HFF-Myc (cell line): ENCODE data around the gene KRT36.

Experiments used
- DNase-seq: peaks from one replicate; pipeline ENCODE4 v3.0.0-alpha.2; 2011; ENCODE audit warnings: low read depth; ENCODE audit errors: extremely low read depth
- H3K4me3 ChIP-seq: replicated peaks from 2 replicates; pipeline ENCODE4 v1.5.1; 2011; ENCODE audit warnings: low read depth, mild to moderate bottlenecking, control low read depth, low read length
- CTCF ChIP-seq: IDR thresholded peaks from 2 replicates; pipeline ENCODE4 v1.5.1; 2012; ENCODE audit warnings: mild to moderate bottlenecking, low read depth, low read length, control low read depth; ENCODE audit errors: missing control alignments

KRT36 gene

GRCh38 chr17:41522301-41523224 is 32.9 kb upstream of the KRT36 start:
- H3K4me3 ChIP-seq: no peak overlapping the region
- no peak for TF ChIP-seq CTCF
- DNase-seq: no peak

- no peak for DNase-seq
- no peak overlapping the region for H3K4me3 ChIP-seq
- no peak for TF ChIP-seq CTCF
Observed at GRCh38 chr17:41521574-41522261, 32.0 kb upstream of the KRT36 start.

GRCh38 chr17:41520821-41521521 is 31.3 kb upstream of the KRT36 start:
- TF ChIP-seq CTCF: no peak
- no peak overlapping the region for H3K4me3 ChIP-seq
- DNase-seq: no peak

- no peak overlapping the region for H3K4me3 ChIP-seq
- TF ChIP-seq CTCF: no peak
- DNase-seq: no peak
Observed at GRCh38 chr17:41519501-41520224, 30.0 kb upstream of the KRT36 start.

- TF ChIP-seq CTCF: no peak
- H3K4me3 ChIP-seq: no peak within 1 kb of the TSS
- no peak for DNase-seq
Observed at GRCh38 chr17:41518789-41519449, 29.2 kb upstream of the KRT36 start, which contains the start of gene KRT15. Gene KRT15, minus strand, starts transcription at chr17:41518890. Its CDS starts 63 bp downstream, at chr17:41518827.

- DNase-seq: no peak
- no peak overlapping the region for H3K4me3 ChIP-seq
- TF ChIP-seq CTCF: no peak
Observed at GRCh38 chr17:41518031-41518430, 28.3 kb upstream of the KRT36 start.
